Ascending aorta (tissue), 2 donors: ENCODE results near the gene TIMM10B. TPM values are rescaled to one million over a fixed set of nuclear protein-coding genes. Genes with fewer than 3 reads are reported as not detected.

Experiments used
- DNase-seq, 2 donors: peaks; one replicate each; pipeline ENCODE4 v3.0.0-alpha.2; 2019; ENCODE audit warnings: low spot score in 2 of 2
- H3K27ac ChIP-seq, 2 donors: fragments of 200-600 bp; sonication (generic); one replicate each; pipeline ENCODE4 v1.5.1; 2016 to 2017; ENCODE audit warnings: mild to moderate bottlenecking in 1 of 2
- H3K27me3 ChIP-seq: fragments of 200-600 bp; sonication (generic); one replicate; pipeline ENCODE4 v1.5.1; 2017
- H3K36me3 ChIP-seq, 2 donors: fragments of 200-600 bp; sonication (generic); one replicate each; pipeline ENCODE4 v1.5.1; 2016
- H3K4me1 ChIP-seq, 2 donors: fragments of 200-600 bp; sonication (generic); one replicate each; pipeline ENCODE4 v1.5.1; 2016 to 2017; ENCODE audit warnings: mild to moderate bottlenecking in 1 of 2
- H3K4me3 ChIP-seq, 2 donors: fragments of 200-600 bp; sonication (generic); one replicate each; pipeline ENCODE4 v1.5.1; 2016 to 2017; ENCODE audit warnings: mild to moderate bottlenecking in 1 of 2
- H3K9me3 ChIP-seq, 2 donors: fragments of 200-600 bp; sonication (generic); one replicate each; pipeline ENCODE4 v1.5.1; 2016
- intact Hi-C: fragments of 100-400 bp; cut with DNase I; formaldehyde crosslinking; loops from one replicate; pipeline ENCODE4 v1.15.1; 2023
- total RNA-seq: library from RNA; depleted of rRNA; stranded (reverse); fragments of >200 nt; gene quantifications from one replicate; pipeline ENCODE4 v1.1.0, GENCODE V29; 2016
- TF ChIP-seq, protein P1 (sequence below), 3 experiments: fragments of 200-600 bp in 2 of 3; fragments of 450-650 bp in 1 of 3; sonication (generic) in 2 of 3; IDR thresholded peaks; one replicate each; pipeline ENCODE4 v1.5.1; 2016 to 2019; ENCODE audit warnings: antibody characterized with exemption in 3 of 3, mild to moderate bottlenecking in 1 of 3, moderate library complexity in 1 of 3

TIMM10B gene
- total RNA-seq, 1 donor from 2014 or later: 19.2 TPM

DNA sequence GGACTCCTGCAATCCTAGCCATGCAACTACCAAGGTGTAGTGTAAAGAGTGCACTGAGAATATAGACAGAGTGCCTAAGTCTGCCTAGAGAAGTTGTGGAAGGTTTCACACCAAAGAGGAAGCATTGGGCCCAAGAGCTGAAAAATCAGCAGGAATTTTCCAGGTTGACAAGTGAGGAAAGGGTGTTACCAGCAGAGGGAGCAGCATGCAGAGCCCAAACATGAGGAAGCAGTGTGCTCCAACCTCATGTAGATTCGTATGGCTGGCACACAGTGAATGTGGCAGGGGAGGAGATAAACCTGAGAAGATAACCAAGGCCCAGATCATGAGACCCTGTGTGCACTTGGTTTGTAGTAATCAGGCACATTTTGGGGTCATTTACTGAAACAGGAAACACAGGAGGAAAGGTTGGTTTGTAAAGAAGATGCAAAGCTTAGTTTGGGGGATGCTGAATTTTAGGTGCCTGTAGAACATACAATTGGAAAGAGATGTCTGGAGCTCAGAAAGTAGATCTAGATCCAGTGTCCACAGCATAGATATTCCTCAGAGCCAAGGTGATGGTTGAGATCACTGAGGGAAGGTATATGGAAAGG is 42.2 kb upstream of the TIMM10B start:
- TF ChIP-seq, protein P1, sequence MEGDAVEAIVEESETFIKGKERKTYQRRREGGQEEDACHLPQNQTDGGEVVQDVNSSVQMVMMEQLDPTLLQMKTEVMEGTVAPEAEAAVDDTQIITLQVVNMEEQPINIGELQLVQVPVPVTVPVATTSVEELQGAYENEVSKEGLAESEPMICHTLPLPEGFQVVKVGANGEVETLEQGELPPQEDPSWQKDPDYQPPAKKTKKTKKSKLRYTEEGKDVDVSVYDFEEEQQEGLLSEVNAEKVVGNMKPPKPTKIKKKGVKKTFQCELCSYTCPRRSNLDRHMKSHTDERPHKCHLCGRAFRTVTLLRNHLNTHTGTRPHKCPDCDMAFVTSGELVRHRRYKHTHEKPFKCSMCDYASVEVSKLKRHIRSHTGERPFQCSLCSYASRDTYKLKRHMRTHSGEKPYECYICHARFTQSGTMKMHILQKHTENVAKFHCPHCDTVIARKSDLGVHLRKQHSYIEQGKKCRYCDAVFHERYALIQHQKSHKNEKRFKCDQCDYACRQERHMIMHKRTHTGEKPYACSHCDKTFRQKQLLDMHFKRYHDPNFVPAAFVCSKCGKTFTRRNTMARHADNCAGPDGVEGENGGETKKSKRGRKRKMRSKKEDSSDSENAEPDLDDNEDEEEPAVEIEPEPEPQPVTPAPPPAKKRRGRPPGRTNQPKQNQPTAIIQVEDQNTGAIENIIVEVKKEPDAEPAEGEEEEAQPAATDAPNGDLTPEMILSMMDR (IDR thresholded peaks at IDR 0.05): peak; percentile 35 to 67 (median 37)
- Histone ChIP-seq H3K4me3 (no peak overlapping the region), H3K4me1 (peaks cover 0 to 3% of the 10 kb centered on the region in 2 donors), H3K27me3 (no peaks in the 10 kb centered on the region), H3K36me3 (no peaks in the 10 kb centered on the region), H3K9me3 (no peaks in the 10 kb centered on the region), H3K27ac (no peak overlapping the region)
- intact Hi-C loops: loop anchor here (2.0 kb wide), 1 partner anchor 36 kb away; no protein-coding TSS in a partner anchor
- DNase-seq: no peak

DNA sequence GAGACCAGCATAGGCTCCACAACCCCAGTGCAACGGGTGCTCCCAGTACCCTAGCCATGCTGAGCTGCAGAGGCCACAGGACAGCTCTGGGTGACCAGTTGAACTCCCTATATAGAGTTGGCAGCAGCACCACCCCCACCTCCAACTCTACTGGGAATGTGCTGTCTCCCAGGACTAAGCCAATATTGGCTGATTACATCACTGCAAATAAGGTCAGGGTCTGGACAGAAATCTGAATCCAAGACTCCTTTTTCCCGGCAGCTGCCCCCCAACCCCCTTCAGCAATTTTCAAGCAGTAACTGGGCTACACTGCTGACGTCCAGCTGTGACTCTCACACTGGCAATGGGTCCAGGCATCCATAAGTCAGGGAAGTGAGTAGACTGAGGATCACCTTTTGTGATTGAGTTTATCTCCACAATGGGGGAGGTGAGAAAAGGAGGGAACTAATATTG is 40.4 kb upstream of the TIMM10B start, which contains the start of gene HPX:
TSS of gene HPX (minus strand) at position 82 of the 453 bp plus-strand sequence. CDS start at position 58, 24 bp downstream.
- Histone ChIP-seq H3K4me3 (no peak within 1 kb of the TSS), H3K27ac (peak within 1 kb of the TSS in 1 of 2 donors; percentile 64), H3K9me3 (no peaks in the 10 kb centered on the region), H3K36me3 (no peaks in the 10 kb centered on the region), H3K4me1 (peaks cover 0 to 3% of the 10 kb centered on the region in 2 donors), H3K27me3 (no peaks in the 10 kb centered on the region)
- intact Hi-C loops: no loop called here
- TF ChIP-seq, protein P1 (IDR thresholded peaks at IDR 0.05): no peak
- no peak for DNase-seq

DNA sequence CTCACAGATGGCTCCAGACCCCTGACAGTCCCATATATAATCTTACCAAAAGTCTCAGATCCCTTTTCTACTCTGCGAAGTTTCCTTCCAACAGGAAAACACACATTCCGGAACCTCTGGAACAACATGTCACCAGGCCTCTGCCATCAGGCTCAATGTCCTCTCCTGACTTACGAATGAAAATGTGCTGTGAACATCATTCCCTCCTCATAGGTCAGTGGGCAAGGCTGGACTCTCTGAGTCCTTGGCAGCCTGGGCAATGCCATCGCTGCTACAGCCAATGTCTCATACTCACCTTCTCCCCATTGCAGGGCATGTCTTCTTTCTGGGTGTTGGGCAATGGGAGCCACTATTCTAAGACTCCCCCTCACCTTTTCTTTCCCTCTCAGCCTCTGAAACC is 38.9 kb upstream of the TIMM10B start:
- TF ChIP-seq, protein P1 (IDR thresholded peaks at IDR 0.05): no peak
- Histone ChIP-seq H3K36me3 (peaks cover under 1 to 1% of the 10 kb centered on the region in 2 donors), H3K27me3 (no peaks in the 10 kb centered on the region), H3K27ac (peak overlapping the region; percentile 47 to 64), H3K4me3 (no peak overlapping the region), H3K4me1 (peaks cover 0 to 3% of the 10 kb centered on the region in 2 donors), H3K9me3 (no peaks in the 10 kb centered on the region)
- DNase-seq: no peak
- intact Hi-C loops: loop anchor here (2.0 kb wide), 1 partner anchor 62 kb away; no protein-coding TSS in a partner anchor

DNA sequence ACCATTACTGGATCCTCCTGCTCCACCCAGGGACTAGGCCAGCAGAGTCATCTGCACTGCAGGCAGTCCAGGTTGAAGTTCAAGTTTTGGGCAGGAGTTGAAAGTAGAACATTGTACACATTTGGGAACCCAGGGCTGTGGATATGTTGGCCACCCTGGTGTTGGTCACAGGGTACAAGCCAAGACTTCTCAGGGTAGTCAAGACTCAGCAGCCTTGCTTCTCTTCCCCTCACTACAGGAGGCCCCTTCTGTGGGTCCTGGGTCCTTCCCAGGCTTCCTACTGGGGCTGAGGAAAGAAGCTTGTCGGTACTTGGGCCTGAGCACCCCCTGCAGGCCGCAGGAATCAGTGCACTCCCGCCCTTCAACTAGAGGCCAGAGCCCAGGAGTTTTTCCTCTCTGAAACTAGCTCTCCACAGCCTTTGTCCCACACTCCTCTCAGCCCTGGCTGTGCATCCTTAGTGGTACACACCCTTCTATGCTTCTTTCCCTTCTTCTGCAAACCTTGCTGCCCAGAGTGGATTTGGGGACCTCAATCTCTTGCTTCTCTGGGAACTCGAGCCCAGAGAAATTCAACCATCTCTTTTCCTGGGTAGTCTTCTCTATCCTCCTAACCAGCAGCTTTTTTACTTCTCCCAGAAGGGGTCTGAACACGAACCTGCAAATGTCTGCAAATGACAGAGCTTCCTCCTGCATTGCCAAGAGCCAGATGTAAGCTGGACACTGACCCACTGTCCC is 37.9 kb upstream of the TIMM10B start:
- peaks cover 0 to 3% of the 10 kb centered on the region in 2 donors for H3K4me1 ChIP-seq
- no peaks in the 10 kb centered on the region for H3K9me3 ChIP-seq
- no peak for DNase-seq
- no peaks in the 10 kb centered on the region for H3K27me3 ChIP-seq
- no peak overlapping the region for H3K4me3 ChIP-seq
- peaks cover 10% of the 10 kb centered on the region in 2 donors for H3K36me3 ChIP-seq
- intact Hi-C loops: loop anchor here (1.0 to 2.0 kb wide), 2 partner anchors 61 to 64 kb away; no protein-coding TSS in a partner anchor
- TF ChIP-seq, protein P1 (IDR thresholded peaks at IDR 0.05): peak; percentile 55 to 69 (median 60)
- H3K27ac ChIP-seq: peak overlapping the region; percentile 47 to 64

DNA sequence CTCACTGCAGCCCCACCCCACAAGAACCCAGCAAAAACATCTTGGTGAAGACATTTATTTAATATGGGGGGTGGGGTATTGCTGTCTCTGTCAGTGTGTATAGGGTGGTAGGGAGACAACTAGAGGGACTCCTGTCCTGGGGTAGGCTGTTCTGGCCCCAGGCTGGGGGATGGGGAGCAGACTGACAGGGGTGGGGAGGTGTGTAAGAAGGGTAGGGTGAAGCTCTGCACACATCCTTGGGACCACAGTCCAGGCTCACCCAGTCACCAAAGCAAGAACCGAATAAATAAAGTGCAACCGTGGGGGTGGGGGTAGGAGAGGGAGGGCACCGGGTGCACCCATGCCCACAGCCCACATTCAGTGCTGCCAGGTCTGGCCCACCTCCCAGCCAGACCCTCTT is 32.7 kb upstream of the TIMM10B start:
- TF ChIP-seq, protein P1 (IDR thresholded peaks at IDR 0.05): no peak
- Histone ChIP-seq H3K9me3 (no peaks in the 10 kb centered on the region), H3K4me3 (no peak overlapping the region), H3K27me3 (no peaks in the 10 kb centered on the region), H3K36me3 (peaks cover 38 to 55% of the 10 kb centered on the region in 2 donors), H3K4me1 (peaks cover 9 to 14% of the 10 kb centered on the region in 2 donors), H3K27ac (no peak overlapping the region)
- intact Hi-C loops: no loop called here
- DNase-seq: no peak
